Retinal pigment epithelial cell (primary cell): ENCODE data around the gene HOXC13.

Experiments used
- DNase-seq: peaks from one replicate; pipeline ENCODE4 v3.0.0-alpha.2; 2010; ENCODE audit warnings: low read depth
- H3K4me3 ChIP-seq: 2 replicates; pipeline ENCODE4 v1.5.1; 2011; ENCODE audit warnings: mild to moderate bottlenecking, low read length, control low read depth, moderate library complexity
- CTCF ChIP-seq: conservative IDR thresholded peaks from 2 replicates; pipeline ENCODE4 v1.5.1; 2011; ENCODE audit warnings: low read depth, low read length, control low read depth, inconsistent platforms

HOXC13 gene

GRCh38 chr12:53938326-53939140 is at the start of gene HOXC13:
Gene HOXC13, plus strand, starts transcription at chr12:53938831. Its CDS starts 76 bp downstream, at chr12:53938907.
- H3K4me3 ChIP-seq, result no peak within 1 kb of the TSS
- TF ChIP-seq CTCF, result no peak
- DNase-seq, result no peak

- no peak overlapping the region for H3K4me3 ChIP-seq
- DNase-seq, result no peak
- no peak for TF ChIP-seq CTCF
These were observed 48.5 kb upstream of the HOXC13 start for GRCh38 chr12:53890081-53890480.

- no peak for TF ChIP-seq CTCF
- DNase-seq, result no peak
- no peak overlapping the region for H3K4me3 ChIP-seq
These were observed 45.8 kb upstream of the HOXC13 start for GRCh38 chr12:53892762-53893395.

GRCh38 chr12:53899230-53899629 is 39.4 kb upstream of the HOXC13 start:
- DNase-seq, result no peak
- no peak for TF ChIP-seq CTCF
- no peak overlapping the region for H3K4me3 ChIP-seq

- TF ChIP-seq CTCF, result no peak
- DNase-seq, result no peak
- no peak overlapping the region for H3K4me3 ChIP-seq
These were observed 31.5 kb upstream of the HOXC13 start for GRCh38 chr12:53907103-53907502.

- DNase-seq, result no peak
- no peak overlapping the region for H3K4me3 ChIP-seq
- TF ChIP-seq CTCF, result no peak
These were observed 21.6 kb upstream of the HOXC13 start for GRCh38 chr12:53916788-53917655.
